ENCODE data around the gene NTPCR. TPM values are rescaled to one million over a fixed set of nuclear protein-coding genes. Genes with fewer than 3 reads are reported as not detected.

The NTPCR gene
- total RNA-seq, 1 experiment from 2014 or later = 49.1 TPM

DNA sequence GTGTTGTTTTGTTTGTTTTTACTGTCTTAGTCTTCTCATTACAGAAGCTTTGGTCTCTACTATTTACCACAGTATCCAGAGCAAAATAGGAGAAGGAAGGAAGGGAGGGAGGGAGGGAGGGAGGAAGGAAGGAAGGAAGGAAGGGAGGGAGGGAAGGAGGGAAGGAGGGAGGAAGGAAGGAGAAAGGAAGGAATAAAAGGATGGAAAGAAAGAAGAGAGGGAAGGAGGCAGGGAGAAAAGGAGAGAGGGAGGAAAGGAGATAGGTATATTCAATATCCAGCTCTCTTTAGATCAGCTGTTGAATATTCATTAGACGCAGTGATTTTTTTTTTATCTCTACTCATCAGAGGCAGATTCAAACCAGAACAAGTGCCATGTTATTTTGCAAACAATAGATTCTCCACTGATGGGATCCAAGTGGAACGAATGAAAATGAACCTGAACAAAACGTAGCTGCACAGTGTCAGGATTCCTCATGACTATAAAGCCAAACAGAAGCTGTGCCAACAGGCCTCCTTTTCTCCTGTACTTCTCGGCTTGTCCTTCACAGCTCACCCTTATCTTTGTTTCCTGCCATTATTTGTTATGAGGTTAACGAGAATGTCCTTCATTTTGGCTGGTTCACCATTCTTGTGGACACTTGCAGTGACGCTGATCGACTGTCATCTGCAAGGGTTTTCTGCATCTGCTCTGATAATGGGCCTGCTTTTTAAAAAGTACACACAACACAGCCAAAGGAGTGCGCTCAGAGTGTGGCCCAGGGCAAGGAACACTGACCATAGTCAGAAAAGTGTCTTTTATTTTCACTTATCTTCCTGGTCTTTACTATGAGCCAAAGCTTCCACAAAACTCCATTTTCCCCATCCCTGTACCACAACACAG, 7.8 kb upstream of the NTPCR start:
- no peaks in the 10 kb centered on the region for H3K9me3 ChIP-seq
- no peaks in the 10 kb centered on the region for H3K4me1 ChIP-seq
- CTCF ChIA-PET = no interaction called here
- no peak for DNase-seq
- H3K4me3 Mint-ChIP-seq (ENCODE audit: unreplicated experiment) = no peak overlapping the region
- H3K27me3 ChIP-seq (replicated peaks; ENCODE audit: control insufficient read depth, insufficient read depth, low read length) = no peaks in the 10 kb centered on the region
- no peaks in the 10 kb centered on the region for H3K36me3 ChIP-seq (ENCODE audit: control insufficient read depth, insufficient read depth, low read length)
- H3K27me3 Mint-ChIP-seq (ENCODE audit: insufficient read depth, unreplicated experiment) = no peaks in the 10 kb centered on the region
- no peaks in the 10 kb centered on the region for H3K36me3 Mint-ChIP-seq (ENCODE audit: insufficient read depth, unreplicated experiment)
- POLR2A ChIA-PET = no interaction called here
- H3K4me1 Mint-ChIP-seq (ENCODE audit: low read depth, unreplicated experiment) = peaks cover 7% of the 10 kb centered on the region
- no TSS peak for BruUV-seq (replicated peaks)
- no peak overlapping the region for H3K4me3 ChIP-seq (ENCODE audit: low read depth, low read length)
- intact Hi-C loops (cut with micrococcal nuclease; ENCODE audit: unreplicated experiment) = no loop called here
- no peak for TF ChIP-seq CTCF (IDR thresholded peaks at IDR 0.05; ENCODE audit: insufficient read depth in 1 of 2, low read depth in 1 of 2, low read length in 1 of 2, severe bottlenecking in 1 of 2, unreplicated experiment in 1 of 2)
- H3K9me3 Mint-ChIP-seq (ENCODE audit: unreplicated experiment) = no peaks in the 10 kb centered on the region
- H3K27ac Mint-ChIP-seq (ENCODE audit: unreplicated experiment) = no peak overlapping the region

- CTCF ChIA-PET = no interaction called here
- TF ChIP-seq CTCF (IDR thresholded peaks at IDR 0.05; ENCODE audit: insufficient read depth in 1 of 2, low read depth in 1 of 2, low read length in 1 of 2, severe bottlenecking in 1 of 2, unreplicated experiment in 1 of 2) = no peak
- no peak for DNase-seq
These were observed 6.6 kb upstream of the NTPCR start for GRCh38 chr1:232943679-232944252.

DNA sequence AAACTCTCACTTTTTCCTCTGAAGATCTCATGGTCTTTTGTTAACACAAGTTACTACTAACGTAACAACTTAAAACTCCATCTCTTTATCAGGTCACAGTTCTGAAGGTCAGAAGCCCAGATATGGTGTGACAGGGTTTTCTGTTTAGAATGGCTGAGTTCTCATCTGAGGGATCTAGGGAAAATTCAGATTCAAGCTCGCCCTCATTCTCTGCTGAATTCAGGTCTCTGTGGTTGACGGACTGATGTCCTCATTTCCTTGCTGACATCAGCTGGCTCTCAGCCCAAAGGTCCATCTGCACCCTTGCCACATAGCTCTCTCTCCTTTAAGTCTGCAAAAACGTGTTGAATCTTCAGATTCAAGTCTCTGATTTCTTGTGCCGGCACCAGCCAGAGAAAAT, 6.1 kb upstream of the NTPCR start:
- BruUV-seq (replicated peaks) = no TSS peak
- DNase-seq = no peak
- Histone ChIP-seq H3K4me3 (ENCODE audit: low read depth, low read length) (no peak overlapping the region), H3K9me3 (no peaks in the 10 kb centered on the region), H3K27me3 (replicated peaks; ENCODE audit: control insufficient read depth, insufficient read depth, low read length) (no peaks in the 10 kb centered on the region), H3K4me1 (no peaks in the 10 kb centered on the region), H3K36me3 (ENCODE audit: control insufficient read depth, insufficient read depth, low read length) (no peaks in the 10 kb centered on the region)
- no peak for TF ChIP-seq CTCF (IDR thresholded peaks at IDR 0.05; ENCODE audit: insufficient read depth in 1 of 2, low read depth in 1 of 2, low read length in 1 of 2, severe bottlenecking in 1 of 2, unreplicated experiment in 1 of 2)
- Mint-ChIP-seq H3K4me1 (ENCODE audit: low read depth, unreplicated experiment) (no peaks in the 10 kb centered on the region), H3K4me3 (ENCODE audit: unreplicated experiment) (no peak overlapping the region), H3K27ac (ENCODE audit: unreplicated experiment) (no peak overlapping the region), H3K36me3 (ENCODE audit: insufficient read depth, unreplicated experiment) (no peaks in the 10 kb centered on the region), H3K9me3 (ENCODE audit: unreplicated experiment) (no peaks in the 10 kb centered on the region), H3K27me3 (ENCODE audit: insufficient read depth, unreplicated experiment) (no peaks in the 10 kb centered on the region)
- CTCF ChIA-PET = no interaction called here
- POLR2A ChIA-PET = no interaction called here
- intact Hi-C loops (cut with micrococcal nuclease; ENCODE audit: unreplicated experiment) = no loop called here

More at GRCh38 chr1:232943679-232944252, 6.6 kb upstream of the NTPCR start:
- H3K27me3 Mint-ChIP-seq (ENCODE audit: insufficient read depth, unreplicated experiment) = no peaks in the 10 kb centered on the region
- intact Hi-C loops (cut with micrococcal nuclease; ENCODE audit: unreplicated experiment) = no loop called here
- Histone ChIP-seq H3K27me3 (replicated peaks; ENCODE audit: control insufficient read depth, insufficient read depth, low read length) (no peaks in the 10 kb centered on the region), H3K4me1 (no peaks in the 10 kb centered on the region), H3K4me3 (ENCODE audit: low read depth, low read length) (no peak overlapping the region), H3K9me3 (no peaks in the 10 kb centered on the region), H3K36me3 (ENCODE audit: control insufficient read depth, insufficient read depth, low read length) (no peaks in the 10 kb centered on the region)
- no TSS peak for BruUV-seq (replicated peaks)
- no peaks in the 10 kb centered on the region for H3K36me3 Mint-ChIP-seq (ENCODE audit: insufficient read depth, unreplicated experiment)
- no peak overlapping the region for H3K4me3 Mint-ChIP-seq (ENCODE audit: unreplicated experiment)
- no peaks in the 10 kb centered on the region for H3K4me1 Mint-ChIP-seq (ENCODE audit: low read depth, unreplicated experiment)
- H3K27ac Mint-ChIP-seq (ENCODE audit: unreplicated experiment) = no peak overlapping the region
- no peaks in the 10 kb centered on the region for H3K9me3 Mint-ChIP-seq (ENCODE audit: unreplicated experiment)
- POLR2A ChIA-PET = no interaction called here
